PFSK-1 (cell line): ENCODE measurements around the gene IGF2BP2.

Experiments used
- FOXP2 ChIP-seq: optimal IDR thresholded peaks from 2 replicates; pipeline ENCODE3; 2011; ENCODE audit warnings: borderline replicate concordance, control low read depth, inconsistent platforms; ENCODE audit not compliant: insufficient read depth; ENCODE audit errors: extremely low read length, extremely low read depth
- POLR2AphosphoS5 ChIP-seq: IDR thresholded peaks from 2 replicates; pipeline ENCODE4 v1.6.1; 2012; ENCODE audit warnings: low read depth, mild to moderate bottlenecking, control low read depth, low read length, moderate library complexity
- SIN3A ChIP-seq: IDR thresholded peaks from 2 replicates; pipeline ENCODE4 v1.6.1; 2012; ENCODE audit warnings: mild to moderate bottlenecking, low read length, moderate library complexity, borderline replicate concordance; ENCODE audit not compliant: insufficient read depth
- TAF1 ChIP-seq: IDR thresholded peaks from 2 replicates; pipeline ENCODE4 v1.6.1; 2012; ENCODE audit warnings: low read length, control low read depth, borderline replicate concordance; ENCODE audit not compliant: insufficient read depth
- TF ChIP-seq, protein P1 (sequence below), 2 experiments: IDR thresholded peaks; 2 replicates each; pipeline versions ENCODE4 v1.6.1 to v1.8.0; 2011 to 2012; ENCODE audit warnings: low read depth in 2 of 2, low read length in 2 of 2, control low read depth in 1 of 2, inconsistent platforms in 1 of 2, mild to moderate bottlenecking in 1 of 2, moderate library complexity in 1 of 2; ENCODE audit not compliant: insufficient read depth in 1 of 2

The IGF2BP2 gene

DNA sequence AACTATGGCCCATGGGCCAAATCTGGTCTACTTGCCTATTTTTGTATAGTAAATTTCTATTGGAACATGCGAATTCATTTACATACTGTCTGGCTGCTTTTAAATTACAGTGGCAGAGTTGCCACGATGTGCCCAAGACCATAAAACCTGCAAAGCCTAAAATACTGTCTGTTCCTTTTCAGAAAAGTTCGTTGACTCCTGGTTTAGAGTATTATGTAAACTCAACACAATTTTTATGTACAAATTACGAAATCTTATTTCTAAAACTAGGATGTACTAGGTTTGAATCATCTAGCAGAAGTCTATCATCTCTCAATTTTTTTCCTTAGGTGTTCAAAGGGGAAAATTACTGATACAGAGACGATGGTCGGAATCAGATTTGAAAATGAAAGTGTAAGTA, 211.8 kb downstream of the IGF2BP2 start:
- TF ChIP-seq TAF1, result no peak
- no peak for TF ChIP-seq POLR2AphosphoS5
- TF ChIP-seq, protein P1, sequence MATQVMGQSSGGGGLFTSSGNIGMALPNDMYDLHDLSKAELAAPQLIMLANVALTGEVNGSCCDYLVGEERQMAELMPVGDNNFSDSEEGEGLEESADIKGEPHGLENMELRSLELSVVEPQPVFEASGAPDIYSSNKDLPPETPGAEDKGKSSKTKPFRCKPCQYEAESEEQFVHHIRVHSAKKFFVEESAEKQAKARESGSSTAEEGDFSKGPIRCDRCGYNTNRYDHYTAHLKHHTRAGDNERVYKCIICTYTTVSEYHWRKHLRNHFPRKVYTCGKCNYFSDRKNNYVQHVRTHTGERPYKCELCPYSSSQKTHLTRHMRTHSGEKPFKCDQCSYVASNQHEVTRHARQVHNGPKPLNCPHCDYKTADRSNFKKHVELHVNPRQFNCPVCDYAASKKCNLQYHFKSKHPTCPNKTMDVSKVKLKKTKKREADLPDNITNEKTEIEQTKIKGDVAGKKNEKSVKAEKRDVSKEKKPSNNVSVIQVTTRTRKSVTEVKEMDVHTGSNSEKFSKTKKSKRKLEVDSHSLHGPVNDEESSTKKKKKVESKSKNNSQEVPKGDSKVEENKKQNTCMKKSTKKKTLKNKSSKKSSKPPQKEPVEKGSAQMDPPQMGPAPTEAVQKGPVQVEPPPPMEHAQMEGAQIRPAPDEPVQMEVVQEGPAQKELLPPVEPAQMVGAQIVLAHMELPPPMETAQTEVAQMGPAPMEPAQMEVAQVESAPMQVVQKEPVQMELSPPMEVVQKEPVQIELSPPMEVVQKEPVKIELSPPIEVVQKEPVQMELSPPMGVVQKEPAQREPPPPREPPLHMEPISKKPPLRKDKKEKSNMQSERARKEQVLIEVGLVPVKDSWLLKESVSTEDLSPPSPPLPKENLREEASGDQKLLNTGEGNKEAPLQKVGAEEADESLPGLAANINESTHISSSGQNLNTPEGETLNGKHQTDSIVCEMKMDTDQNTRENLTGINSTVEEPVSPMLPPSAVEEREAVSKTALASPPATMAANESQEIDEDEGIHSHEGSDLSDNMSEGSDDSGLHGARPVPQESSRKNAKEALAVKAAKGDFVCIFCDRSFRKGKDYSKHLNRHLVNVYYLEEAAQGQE (IDR thresholded peaks at IDR 0.05; ENCODE audit: insufficient read depth in 1 of 2, low read depth in 2 of 2, low read length in 2 of 2), result no peak
- TF ChIP-seq FOXP2, result no peak
- TF ChIP-seq SIN3A, result no peak

DNA sequence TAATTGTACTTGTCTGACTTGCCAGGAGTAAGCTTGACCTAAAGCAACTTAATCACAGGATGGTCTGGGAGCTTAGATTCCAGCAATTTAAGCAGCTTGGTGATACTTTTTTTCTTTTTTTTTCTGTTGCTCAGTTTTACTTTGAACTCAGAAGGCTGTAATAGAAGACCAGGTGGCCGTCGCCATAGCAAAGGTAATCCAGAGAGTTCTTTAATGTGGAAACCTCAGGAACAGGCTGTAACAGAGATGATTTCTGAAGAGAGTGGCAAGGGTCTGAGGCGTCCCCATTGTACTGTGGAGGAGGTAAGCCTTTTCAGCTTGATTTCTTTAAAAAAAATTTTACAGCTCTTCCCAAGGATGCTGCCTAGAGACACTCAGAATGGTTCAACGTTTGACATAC, 218.6 kb downstream of the IGF2BP2 start:
- no peak for TF ChIP-seq FOXP2
- TF ChIP-seq, protein P1 (IDR thresholded peaks at IDR 0.05; ENCODE audit: insufficient read depth in 1 of 2, low read depth in 2 of 2, low read length in 2 of 2), result no peak
- TF ChIP-seq POLR2AphosphoS5, result no peak
- no peak for TF ChIP-seq TAF1
- no peak for TF ChIP-seq SIN3A

DNA sequence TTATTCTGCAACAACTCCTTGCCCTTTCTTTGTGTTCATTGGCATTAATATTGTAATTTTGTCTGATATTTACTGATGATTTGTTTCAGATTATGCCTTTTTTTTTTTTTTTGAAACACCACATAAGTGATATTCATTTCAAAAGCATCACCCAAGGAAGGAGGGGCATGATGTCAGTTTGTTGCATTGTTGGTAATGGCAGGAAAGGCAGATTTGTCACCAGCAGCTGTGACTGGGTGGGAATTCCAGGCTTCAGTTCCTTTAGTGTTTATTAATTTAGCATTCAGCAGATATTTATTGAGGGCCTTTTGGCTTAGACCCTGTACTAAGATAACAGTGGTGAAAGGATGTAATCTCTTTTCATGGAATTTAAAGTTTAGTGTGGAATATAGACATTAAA, 219.3 kb downstream of the IGF2BP2 start:
- TF ChIP-seq TAF1, result no peak
- no peak for TF ChIP-seq FOXP2
- TF ChIP-seq, protein P1 (IDR thresholded peaks at IDR 0.05; ENCODE audit: insufficient read depth in 1 of 2, low read depth in 2 of 2, low read length in 2 of 2), result no peak
- TF ChIP-seq SIN3A, result no peak
- TF ChIP-seq POLR2AphosphoS5, result no peak

DNA sequence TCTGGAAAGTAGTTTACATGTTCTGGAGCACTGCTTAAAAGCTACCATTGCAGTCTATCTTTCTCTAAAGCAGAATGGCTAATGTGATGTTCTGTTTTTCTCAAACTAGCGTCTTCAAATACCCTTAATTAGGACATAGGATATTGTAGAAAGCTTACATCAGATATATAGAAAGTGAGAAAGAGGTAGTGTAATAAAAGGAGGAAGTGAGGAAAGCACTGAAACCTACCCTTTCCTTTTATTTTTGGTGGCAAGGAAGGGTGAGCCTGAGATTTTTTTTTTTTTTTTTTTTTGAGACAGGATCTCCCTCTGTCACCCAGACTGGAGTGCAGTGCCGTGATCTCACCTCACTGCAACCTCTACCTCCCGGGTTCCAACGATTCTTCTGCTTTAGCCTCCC, 229.3 kb downstream of the IGF2BP2 start:
- TF ChIP-seq, protein P1 (IDR thresholded peaks at IDR 0.05; ENCODE audit: insufficient read depth in 1 of 2, low read depth in 2 of 2, low read length in 2 of 2), result no peak
- TF ChIP-seq SIN3A, result no peak
- TF ChIP-seq FOXP2, result no peak
- no peak for TF ChIP-seq TAF1
- no peak for TF ChIP-seq POLR2AphosphoS5

DNA sequence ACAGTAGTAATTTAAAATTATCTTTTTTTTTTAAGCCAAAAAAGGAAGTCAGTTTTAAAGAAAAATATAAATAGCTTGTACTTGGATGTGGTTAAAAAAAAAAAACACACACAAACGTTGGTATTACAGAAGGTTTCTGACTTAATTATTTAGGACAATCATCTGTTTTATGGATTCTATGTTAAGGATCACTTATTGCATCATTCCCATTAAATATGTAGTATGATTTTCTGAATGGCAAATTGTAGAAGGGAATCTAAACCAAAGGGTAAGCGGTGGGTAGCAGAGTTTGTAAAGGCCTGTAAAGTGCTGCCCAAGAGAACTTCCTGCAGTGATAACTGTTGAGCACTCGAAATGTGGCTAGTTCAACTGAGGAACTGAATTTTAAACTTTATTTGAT, 230.8 kb downstream of the IGF2BP2 start:
- TF ChIP-seq FOXP2, result no peak
- TF ChIP-seq SIN3A, result no peak
- TF ChIP-seq POLR2AphosphoS5, result no peak
- TF ChIP-seq, protein P1 (IDR thresholded peaks at IDR 0.05; ENCODE audit: insufficient read depth in 1 of 2, low read depth in 2 of 2, low read length in 2 of 2), result no peak
- no peak for TF ChIP-seq TAF1
